ENCODE measurements around the gene HOXD10.
A peak's percentile ranks its signal among the peaks of the same experiment; 100 is the strongest.

DNA sequence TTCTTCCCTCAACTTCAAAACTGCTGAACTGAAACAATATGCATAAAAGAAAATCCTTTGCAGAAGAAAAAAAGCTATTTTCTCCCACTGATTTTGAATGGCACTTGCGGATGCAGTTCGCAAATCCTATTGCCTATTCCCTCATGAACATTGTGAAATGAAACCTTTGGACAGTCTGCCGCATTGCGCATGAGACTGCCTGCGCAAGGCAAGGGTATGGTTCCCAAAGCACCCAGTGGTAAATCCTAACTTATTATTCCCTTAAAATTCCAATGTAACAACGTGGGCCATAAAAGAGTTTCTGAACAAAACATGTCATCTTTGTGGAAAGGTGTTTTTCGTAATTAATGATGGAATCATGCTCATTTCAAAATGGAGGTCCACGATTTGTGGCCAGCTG, 21.3 kb downstream of the HOXD10 start:
- peak; percentile 49 for TF ChIP-seq EZH2 (IDR thresholded peaks at IDR 0.05; ENCODE audit: low read depth, unreplicated experiment)
- TF ChIP-seq CREB1 (CRISPR knock-in tag; IDR thresholded peaks at IDR 0.05; ENCODE audit: low read depth), result no peak
- TF ChIP-seq, protein P1, sequence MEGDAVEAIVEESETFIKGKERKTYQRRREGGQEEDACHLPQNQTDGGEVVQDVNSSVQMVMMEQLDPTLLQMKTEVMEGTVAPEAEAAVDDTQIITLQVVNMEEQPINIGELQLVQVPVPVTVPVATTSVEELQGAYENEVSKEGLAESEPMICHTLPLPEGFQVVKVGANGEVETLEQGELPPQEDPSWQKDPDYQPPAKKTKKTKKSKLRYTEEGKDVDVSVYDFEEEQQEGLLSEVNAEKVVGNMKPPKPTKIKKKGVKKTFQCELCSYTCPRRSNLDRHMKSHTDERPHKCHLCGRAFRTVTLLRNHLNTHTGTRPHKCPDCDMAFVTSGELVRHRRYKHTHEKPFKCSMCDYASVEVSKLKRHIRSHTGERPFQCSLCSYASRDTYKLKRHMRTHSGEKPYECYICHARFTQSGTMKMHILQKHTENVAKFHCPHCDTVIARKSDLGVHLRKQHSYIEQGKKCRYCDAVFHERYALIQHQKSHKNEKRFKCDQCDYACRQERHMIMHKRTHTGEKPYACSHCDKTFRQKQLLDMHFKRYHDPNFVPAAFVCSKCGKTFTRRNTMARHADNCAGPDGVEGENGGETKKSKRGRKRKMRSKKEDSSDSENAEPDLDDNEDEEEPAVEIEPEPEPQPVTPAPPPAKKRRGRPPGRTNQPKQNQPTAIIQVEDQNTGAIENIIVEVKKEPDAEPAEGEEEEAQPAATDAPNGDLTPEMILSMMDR (conservative IDR thresholded peaks at IDR 0.05; ENCODE audit: low read depth in 2 of 2), result no peak
- peak; percentile 27 for TF ChIP-seq EZH2phosphoT487 (IDR thresholded peaks at IDR 0.05; ENCODE audit: unreplicated experiment)
- TF ChIP-seq, protein P2, sequence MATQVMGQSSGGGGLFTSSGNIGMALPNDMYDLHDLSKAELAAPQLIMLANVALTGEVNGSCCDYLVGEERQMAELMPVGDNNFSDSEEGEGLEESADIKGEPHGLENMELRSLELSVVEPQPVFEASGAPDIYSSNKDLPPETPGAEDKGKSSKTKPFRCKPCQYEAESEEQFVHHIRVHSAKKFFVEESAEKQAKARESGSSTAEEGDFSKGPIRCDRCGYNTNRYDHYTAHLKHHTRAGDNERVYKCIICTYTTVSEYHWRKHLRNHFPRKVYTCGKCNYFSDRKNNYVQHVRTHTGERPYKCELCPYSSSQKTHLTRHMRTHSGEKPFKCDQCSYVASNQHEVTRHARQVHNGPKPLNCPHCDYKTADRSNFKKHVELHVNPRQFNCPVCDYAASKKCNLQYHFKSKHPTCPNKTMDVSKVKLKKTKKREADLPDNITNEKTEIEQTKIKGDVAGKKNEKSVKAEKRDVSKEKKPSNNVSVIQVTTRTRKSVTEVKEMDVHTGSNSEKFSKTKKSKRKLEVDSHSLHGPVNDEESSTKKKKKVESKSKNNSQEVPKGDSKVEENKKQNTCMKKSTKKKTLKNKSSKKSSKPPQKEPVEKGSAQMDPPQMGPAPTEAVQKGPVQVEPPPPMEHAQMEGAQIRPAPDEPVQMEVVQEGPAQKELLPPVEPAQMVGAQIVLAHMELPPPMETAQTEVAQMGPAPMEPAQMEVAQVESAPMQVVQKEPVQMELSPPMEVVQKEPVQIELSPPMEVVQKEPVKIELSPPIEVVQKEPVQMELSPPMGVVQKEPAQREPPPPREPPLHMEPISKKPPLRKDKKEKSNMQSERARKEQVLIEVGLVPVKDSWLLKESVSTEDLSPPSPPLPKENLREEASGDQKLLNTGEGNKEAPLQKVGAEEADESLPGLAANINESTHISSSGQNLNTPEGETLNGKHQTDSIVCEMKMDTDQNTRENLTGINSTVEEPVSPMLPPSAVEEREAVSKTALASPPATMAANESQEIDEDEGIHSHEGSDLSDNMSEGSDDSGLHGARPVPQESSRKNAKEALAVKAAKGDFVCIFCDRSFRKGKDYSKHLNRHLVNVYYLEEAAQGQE (IDR thresholded peaks at IDR 0.05; ENCODE audit: unreplicated experiment), result no peak

Data from GM23338 (cell line).